ENCODE measurements around the gene IGF2.

DNA sequence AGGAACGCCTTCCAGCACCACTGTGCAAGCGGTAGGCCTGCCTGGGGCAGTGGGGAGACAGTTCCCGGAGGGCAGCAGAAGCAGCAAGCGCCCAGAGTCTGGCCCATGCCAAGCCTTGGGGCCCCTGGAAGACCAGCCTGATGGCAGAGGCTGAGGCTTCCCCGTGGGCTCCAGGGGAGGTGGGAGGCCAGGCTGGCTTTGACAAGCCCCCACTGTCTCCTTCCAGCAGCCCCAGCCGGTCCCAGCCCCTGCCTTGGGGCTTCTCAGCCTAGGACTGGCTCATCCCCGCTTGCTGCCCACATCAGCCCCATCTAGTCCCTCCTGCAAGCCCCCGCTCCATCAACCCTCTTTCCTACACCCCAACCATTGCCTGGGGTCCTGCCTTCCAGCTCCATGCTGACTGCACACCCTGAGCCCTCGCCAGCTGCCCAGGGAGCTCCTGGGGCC, 46.7 kb downstream of the IGF2 start:
- TF ChIP-seq POLR2AphosphoS5 (IDR thresholded peaks at IDR 0.05; ENCODE audit: insufficient read depth, low read depth, low read length) (no peak), POLR2A (IDR thresholded peaks at IDR 0.05; ENCODE audit: low read depth, low read length) (no peak), MYC (IDR thresholded peaks at IDR 0.05; ENCODE audit: low read depth, low read length) (no peak), MAX (IDR thresholded peaks at IDR 0.05; ENCODE audit: insufficient read depth, insufficient read length) (no peak)
- TF ChIP-seq, protein P1, sequence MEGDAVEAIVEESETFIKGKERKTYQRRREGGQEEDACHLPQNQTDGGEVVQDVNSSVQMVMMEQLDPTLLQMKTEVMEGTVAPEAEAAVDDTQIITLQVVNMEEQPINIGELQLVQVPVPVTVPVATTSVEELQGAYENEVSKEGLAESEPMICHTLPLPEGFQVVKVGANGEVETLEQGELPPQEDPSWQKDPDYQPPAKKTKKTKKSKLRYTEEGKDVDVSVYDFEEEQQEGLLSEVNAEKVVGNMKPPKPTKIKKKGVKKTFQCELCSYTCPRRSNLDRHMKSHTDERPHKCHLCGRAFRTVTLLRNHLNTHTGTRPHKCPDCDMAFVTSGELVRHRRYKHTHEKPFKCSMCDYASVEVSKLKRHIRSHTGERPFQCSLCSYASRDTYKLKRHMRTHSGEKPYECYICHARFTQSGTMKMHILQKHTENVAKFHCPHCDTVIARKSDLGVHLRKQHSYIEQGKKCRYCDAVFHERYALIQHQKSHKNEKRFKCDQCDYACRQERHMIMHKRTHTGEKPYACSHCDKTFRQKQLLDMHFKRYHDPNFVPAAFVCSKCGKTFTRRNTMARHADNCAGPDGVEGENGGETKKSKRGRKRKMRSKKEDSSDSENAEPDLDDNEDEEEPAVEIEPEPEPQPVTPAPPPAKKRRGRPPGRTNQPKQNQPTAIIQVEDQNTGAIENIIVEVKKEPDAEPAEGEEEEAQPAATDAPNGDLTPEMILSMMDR (IDR thresholded peaks at IDR 0.05; ENCODE audit: extremely low read depth in 1 of 2, insufficient read depth in 1 of 2, low read depth in 1 of 2, low read length in 2 of 2), result no peak
